MM.1S (cell line): Measurements from ENCODE around the gene CTAG1B.
"Not testable (repeated sequence)": the region's sequence is repeated elsewhere in the genome, so short reads cannot be mapped to it uniquely, and the experiment has no call there.

Experiments
- DNase-seq: peaks from one replicate; pipeline ENCODE4 v3.0.0-alpha.2; 2015
- H2AFZ ChIP-seq: fragments of 300-600 bp; sonication (generic); 2 replicates; pipeline ENCODE4 v1.6.0; 2016; ENCODE audit warnings: antibody characterized with exemption, low read length
- H3F3A ChIP-seq: fragments of 300-600 bp; sonication (generic); 2 replicates; pipeline ENCODE4 v1.6.1; 2016; ENCODE audit warnings: mild to moderate bottlenecking, antibody characterized with exemption, low read length, moderate library complexity, mixed read lengths; ENCODE audit not compliant: insufficient read depth
- H3K27ac ChIP-seq: fragments of 300-600 bp; sonication (generic); 2 replicates; pipeline ENCODE4 v1.5.1; 2016; ENCODE audit warnings: mild to moderate bottlenecking, low read length
- H3K27me3 ChIP-seq: fragments of 300-600 bp; sonication (generic); replicated peaks from 2 replicates; pipeline ENCODE4 v1.6.0; 2016; ENCODE audit warnings: low read length; ENCODE audit not compliant: insufficient read depth
- H3K36me3 ChIP-seq: fragments of 300-600 bp; sonication (generic); replicated peaks from 2 replicates; pipeline ENCODE4 v1.6.1; 2016; ENCODE audit warnings: mild to moderate bottlenecking, low read length, mixed read lengths; ENCODE audit not compliant: insufficient read depth
- H3K4me1 ChIP-seq: fragments of 300-600 bp; sonication (generic); 2 replicates; pipeline ENCODE4 v1.6.1; 2016; ENCODE audit warnings: low read length, mixed read lengths
- H3K4me2 ChIP-seq: fragments of 300-600 bp; sonication (generic); 2 replicates; pipeline ENCODE4 v1.6.0; 2016; ENCODE audit warnings: low read depth, low read length
- H3K4me3 ChIP-seq: fragments of 300-600 bp; sonication (generic); 2 replicates; pipeline ENCODE4 v1.5.1; 2016; ENCODE audit warnings: low read length, mixed read lengths
- H3K79me2 ChIP-seq: fragments of 300-600 bp; sonication (generic); 2 replicates; pipeline ENCODE4 v1.6.1; 2016; ENCODE audit warnings: mixed run types, low read length, mixed read lengths
- H3K9ac ChIP-seq: fragments of 300-600 bp; sonication (generic); 2 replicates; pipeline ENCODE4 v1.6.1; 2016; ENCODE audit warnings: low read length, mixed read lengths
- H3K9me2 ChIP-seq: fragments of 300-600 bp; sonication (generic); replicated peaks from 2 replicates; pipeline ENCODE4 v1.6.1; 2016; ENCODE audit warnings: mild to moderate bottlenecking, low read length, mixed read lengths; ENCODE audit not compliant: insufficient read depth
- H3K9me3 ChIP-seq: fragments of 300-600 bp; sonication (generic); replicated peaks from 2 replicates; pipeline ENCODE4 v1.6.1; 2016; ENCODE audit warnings: mild to moderate bottlenecking, low read length, mixed read lengths; ENCODE audit not compliant: insufficient read depth
- H4K20me1 ChIP-seq: fragments of 300-600 bp; sonication (generic); 2 replicates; pipeline ENCODE4 v1.6.1; 2016; ENCODE audit warnings: mild to moderate bottlenecking, low read length, moderate library complexity, mixed read lengths; ENCODE audit not compliant: insufficient read depth
- CTCF ChIP-seq: fragments of 300-600 bp; sonication (generic); IDR thresholded peaks from 2 replicates; pipeline ENCODE4 v1.5.1; 2016; ENCODE audit warnings: antibody characterized with exemption, low read length, mixed read lengths
- EZH2 ChIP-seq: fragments of 300-600 bp; sonication (generic); optimal IDR thresholded peaks from 2 replicates; pipeline ENCODE3; 2017; ENCODE audit warnings: low read depth, mild to moderate bottlenecking, antibody characterized with exemption, low read length, mixed read lengths
- EZH2phosphoT487 ChIP-seq: fragments of 300-600 bp; sonication (generic); IDR thresholded peaks from 2 replicates; pipeline ENCODE4 v1.6.1; 2018; ENCODE audit warnings: antibody characterized with exemption, low read length

The CTAG1B gene

DNA sequence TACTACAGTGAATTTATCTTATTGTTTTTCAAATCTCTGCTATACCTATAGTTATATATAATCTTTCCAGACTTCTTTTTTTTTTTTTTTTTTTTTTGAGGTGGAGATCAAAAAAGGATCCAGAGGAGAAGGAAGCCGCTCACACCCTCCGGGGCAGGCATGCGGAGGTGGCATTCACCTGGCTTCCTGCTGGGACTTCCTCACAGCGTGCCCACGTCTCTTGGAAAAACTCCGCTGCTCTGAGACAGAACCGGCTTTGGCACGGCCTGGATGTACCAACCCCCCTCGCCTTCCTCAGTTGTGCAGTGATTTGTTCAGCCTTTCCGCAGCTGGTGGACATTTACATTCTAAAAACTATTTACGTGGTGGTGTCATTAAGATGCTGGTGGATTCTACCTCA lies 11.1 kb downstream of the CTAG1B start:
- H3K9me2 ChIP-seq, H3K9ac ChIP-seq, H3K4me1 ChIP-seq, H3K79me2 ChIP-seq, H3F3A ChIP-seq, H3K27me3 ChIP-seq, H3K9me3 ChIP-seq, H3K4me2 ChIP-seq, H2AFZ ChIP-seq, H3K27ac ChIP-seq, DNase-seq, H3K36me3 ChIP-seq, H4K20me1 ChIP-seq, H3K4me3 ChIP-seq: not testable (repeated sequence)

DNA sequence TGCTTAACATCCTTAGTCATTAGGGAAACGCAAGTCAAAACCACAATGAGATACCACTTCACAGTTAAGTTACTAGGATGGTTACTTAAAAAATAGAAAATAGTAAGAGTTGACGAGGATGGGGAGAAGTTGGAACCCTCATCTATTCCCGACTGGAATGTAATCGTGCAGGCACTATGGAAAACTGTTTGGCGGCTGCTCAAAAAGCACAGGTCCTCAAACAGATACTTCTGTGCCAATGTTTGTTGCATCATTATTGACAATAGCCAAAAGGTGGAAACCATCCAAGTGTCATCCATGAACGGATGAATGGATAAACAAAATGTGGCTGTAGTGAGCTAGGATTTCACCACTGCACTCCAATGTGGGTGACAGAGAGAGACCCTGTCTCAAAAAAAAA lies 11.7 kb downstream of the CTAG1B start:
- no peaks in the 10 kb centered on the region for H3F3A ChIP-seq
- H3K36me3 ChIP-seq, result no peaks in the 10 kb centered on the region
- peaks cover 5% of the 10 kb centered on the region; the same call in 1 of the 2 replicates for H3K4me1 ChIP-seq
- H4K20me1 ChIP-seq, result no peaks in the 10 kb centered on the region
- no peak overlapping the region for H3K27ac ChIP-seq
- no peaks in the 10 kb centered on the region for H3K9me3 ChIP-seq
- no peak for TF ChIP-seq CTCF
- no peak for TF ChIP-seq EZH2
- no peak for TF ChIP-seq EZH2phosphoT487
- H2AFZ ChIP-seq, result no peak overlapping the region
- H3K4me3 ChIP-seq, result no peak overlapping the region
- DNase-seq, result no peak
- no peaks in the 10 kb centered on the region for H3K9me2 ChIP-seq
- no peaks in the 10 kb centered on the region for H3K27me3 ChIP-seq
- H3K9ac ChIP-seq, result no peak overlapping the region
- H3K4me2 ChIP-seq, result no peak overlapping the region
- no peaks in the 10 kb centered on the region for H3K79me2 ChIP-seq

- Histone ChIP-seq H3K4me3 (no peak overlapping the region), H3K9ac (no peak overlapping the region), H3K27me3 (no peaks in the 10 kb centered on the region), H2AFZ (no peak overlapping the region), H3K4me2 (no peak overlapping the region), H3K9me3 (no peaks in the 10 kb centered on the region), H3F3A (no peaks in the 10 kb centered on the region), H4K20me1 (no peaks in the 10 kb centered on the region), H3K36me3 (no peaks in the 10 kb centered on the region), H3K27ac (no peak overlapping the region), H3K9me2 (no peaks in the 10 kb centered on the region), H3K79me2 (no peaks in the 10 kb centered on the region), H3K4me1 (peaks cover 5% of the 10 kb centered on the region; the same call in 1 of the 2 replicates)
- TF ChIP-seq EZH2phosphoT487, result no peak
- no peak for TF ChIP-seq EZH2
- no peak for DNase-seq
Measured at GRCh38 chrX:154605566-154605965, 13.5 kb downstream of the CTAG1B start.

DNA sequence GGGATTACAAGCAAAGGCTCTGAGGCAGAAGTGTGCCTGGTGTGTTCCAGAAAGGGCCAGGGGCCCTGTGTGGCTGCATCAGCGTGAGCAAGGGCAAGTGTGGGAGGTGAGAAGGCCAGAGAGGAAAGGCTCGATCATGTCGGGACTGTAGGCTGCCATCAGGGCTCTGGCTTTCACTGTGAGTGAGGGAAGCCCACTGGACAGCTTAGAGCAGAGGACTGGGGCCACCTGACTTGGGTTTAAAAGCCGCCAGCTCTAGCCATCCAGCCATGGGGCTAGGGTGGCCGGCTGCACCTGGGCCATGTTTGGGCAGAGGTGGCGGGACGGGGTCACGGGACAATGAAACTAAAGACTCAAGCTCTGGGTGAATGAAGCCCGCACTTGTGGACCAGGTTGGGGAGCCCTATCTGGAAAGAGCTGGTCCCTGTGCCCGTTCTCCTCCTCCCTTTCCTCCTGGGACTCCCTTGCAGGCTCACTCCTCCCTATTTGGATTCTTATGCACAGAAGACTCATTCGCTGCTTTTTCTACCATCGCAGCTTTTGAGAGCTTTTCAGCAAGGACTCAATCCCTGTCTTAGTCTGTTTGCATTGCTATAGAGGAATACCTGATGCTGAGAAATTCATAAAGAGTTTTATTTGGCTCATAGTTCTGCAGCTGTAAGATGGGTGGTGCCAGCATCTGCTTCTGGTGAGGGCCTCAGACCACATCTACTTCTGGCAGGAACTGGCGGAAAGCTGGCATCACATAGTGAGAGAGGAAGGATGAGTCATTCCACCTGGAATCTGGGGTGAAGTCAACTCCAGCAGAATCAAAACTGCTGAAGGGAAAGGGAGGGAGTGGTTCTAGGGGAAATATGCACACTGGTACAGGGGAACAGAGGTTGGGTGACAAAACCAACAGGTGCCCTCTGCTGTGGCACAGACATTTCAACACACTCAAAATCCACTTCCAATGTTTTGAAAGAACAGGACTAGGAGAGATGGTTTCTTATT lies 15.3 kb downstream of the CTAG1B start:
- DNase-seq, result no peak
- H3K36me3 ChIP-seq, result no peaks in the 10 kb centered on the region

More for the DNA sequence above, 15.3 kb downstream of the CTAG1B start:
- H3F3A ChIP-seq, result no peaks in the 10 kb centered on the region
- no peaks in the 10 kb centered on the region for H3K9me2 ChIP-seq
- no peak overlapping the region for H3K9ac ChIP-seq
- no peaks in the 10 kb centered on the region for H3K79me2 ChIP-seq
- no peak overlapping the region for H2AFZ ChIP-seq
- no peak overlapping the region for H3K4me3 ChIP-seq
- no peak for TF ChIP-seq CTCF
- TF ChIP-seq EZH2, result no peak
- TF ChIP-seq EZH2phosphoT487, result no peak
- H3K27me3 ChIP-seq, result no peaks in the 10 kb centered on the region
- H4K20me1 ChIP-seq, result no peaks in the 10 kb centered on the region
- H3K9me3 ChIP-seq, result no peaks in the 10 kb centered on the region
- H3K4me2 ChIP-seq, result no peak overlapping the region
- H3K4me1 ChIP-seq, result peaks cover 5% of the 10 kb centered on the region; the same call in 1 of the 2 replicates
- no peak overlapping the region for H3K27ac ChIP-seq
